BJ (cell line): Measurements from ENCODE around the gene TMEM119. TPM values are rescaled to one million over a fixed set of nuclear protein-coding genes. Genes with fewer than 3 reads are reported as not detected.

Experiments
- CTCF ChIA-PET: fragments of 350-600 bp; formaldehyde crosslinking; extraction: SDS; loops from one replicate; lab custom pipeline; 2021; ENCODE audit warnings: antibody characterized with exemption, inconsistent platforms; lab: Yijun Ruan, JAX
- POLR2A ChIA-PET: fragments of 300-600 bp; sonication (Branson Sonifier 250); formaldehyde crosslinking; extraction: SDS; loops from one replicate; lab custom pipeline; 2021; ENCODE audit warnings: antibody characterized with exemption; lab: Charles Lee
- DNase-seq: peaks from one replicate; pipeline ENCODE4 v3.0.0-alpha.2; 2011; ENCODE audit warnings: low read depth
- H3K27me3 ChIP-seq: 2 replicates; pipeline ENCODE4 v1.6.0; 2011; ENCODE audit warnings: low read length; ENCODE audit not compliant: control insufficient read depth, insufficient read depth
- H3K36me3 ChIP-seq: 2 replicates; pipeline ENCODE4 v1.5.1; 2011; ENCODE audit warnings: low read length; ENCODE audit not compliant: control insufficient read depth, insufficient read depth
- H3K4me3 ChIP-seq: 2 replicates; pipeline ENCODE4 v1.5.1; 2011; ENCODE audit warnings: low read depth, mild to moderate bottlenecking, control low read depth, low read length
- polyA plus RNA-seq: library from polyadenylated mRNA; depleted of rRNA; stranded (reverse); fragments of >200 nt; gene quantifications from 2 replicates; pipeline ENCODE4 v1.2.3, GENCODE V29; 2011
- TF ChIP-seq, protein P1 (sequence below): IDR thresholded peaks from 2 replicates; pipeline ENCODE4 v1.5.1; 2011; ENCODE audit warnings: low read depth, mild to moderate bottlenecking, control low read depth, inconsistent platforms, low read length, moderate library complexity; ENCODE audit not compliant: insufficient read depth

The TMEM119 gene
- polyA plus RNA-seq, 1 experiment = 80.6 TPM

DNA sequence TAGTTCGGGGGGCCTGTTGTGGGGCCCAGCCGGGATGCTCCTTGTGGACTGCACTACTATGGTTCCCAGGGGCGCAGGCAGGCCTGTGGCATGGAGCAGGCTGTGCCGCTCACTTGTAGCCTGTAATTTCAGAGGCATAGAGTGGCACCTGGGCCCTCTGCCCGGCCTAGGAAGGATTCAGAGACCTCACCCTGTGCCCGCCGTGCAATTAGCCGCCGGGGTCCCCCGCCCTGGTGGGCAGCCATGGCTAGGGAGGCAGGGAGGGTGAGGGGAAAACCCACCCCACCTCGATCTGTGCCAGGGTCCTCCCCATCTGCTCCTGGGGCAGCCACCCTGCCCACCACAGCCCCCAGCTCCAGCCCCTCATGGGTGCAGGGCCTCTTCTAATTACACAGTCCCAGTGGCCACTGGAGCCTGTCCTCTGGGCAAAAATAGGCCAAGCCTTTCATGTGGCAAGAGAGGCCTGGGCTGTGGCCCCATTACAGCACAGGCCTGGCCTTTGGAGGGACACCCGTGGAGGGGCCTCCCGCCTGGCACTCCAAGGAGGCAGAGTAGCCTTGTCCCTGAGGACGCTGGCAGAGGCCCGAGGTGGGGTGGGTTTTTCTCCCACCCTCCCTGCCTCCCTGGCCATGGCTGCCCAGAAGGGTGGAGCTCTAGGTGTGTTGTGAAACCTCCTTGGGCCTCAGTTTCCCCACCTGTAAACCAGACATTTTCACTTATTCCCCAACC is 5.3 kb upstream of the TMEM119 start:
- H3K36me3 ChIP-seq = no peaks in the 10 kb centered on the region
- ChIA-PET POLR2A (no interaction called here), CTCF (interaction anchor here (0.5 kb wide), 1 partner anchor 15 kb away, joined by 3 read pairs; no protein-coding TSS in a partner anchor)
- TF ChIP-seq, protein P1, sequence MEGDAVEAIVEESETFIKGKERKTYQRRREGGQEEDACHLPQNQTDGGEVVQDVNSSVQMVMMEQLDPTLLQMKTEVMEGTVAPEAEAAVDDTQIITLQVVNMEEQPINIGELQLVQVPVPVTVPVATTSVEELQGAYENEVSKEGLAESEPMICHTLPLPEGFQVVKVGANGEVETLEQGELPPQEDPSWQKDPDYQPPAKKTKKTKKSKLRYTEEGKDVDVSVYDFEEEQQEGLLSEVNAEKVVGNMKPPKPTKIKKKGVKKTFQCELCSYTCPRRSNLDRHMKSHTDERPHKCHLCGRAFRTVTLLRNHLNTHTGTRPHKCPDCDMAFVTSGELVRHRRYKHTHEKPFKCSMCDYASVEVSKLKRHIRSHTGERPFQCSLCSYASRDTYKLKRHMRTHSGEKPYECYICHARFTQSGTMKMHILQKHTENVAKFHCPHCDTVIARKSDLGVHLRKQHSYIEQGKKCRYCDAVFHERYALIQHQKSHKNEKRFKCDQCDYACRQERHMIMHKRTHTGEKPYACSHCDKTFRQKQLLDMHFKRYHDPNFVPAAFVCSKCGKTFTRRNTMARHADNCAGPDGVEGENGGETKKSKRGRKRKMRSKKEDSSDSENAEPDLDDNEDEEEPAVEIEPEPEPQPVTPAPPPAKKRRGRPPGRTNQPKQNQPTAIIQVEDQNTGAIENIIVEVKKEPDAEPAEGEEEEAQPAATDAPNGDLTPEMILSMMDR = no peak
- peaks cover 2% of the 10 kb centered on the region; the same call in 1 of the 2 replicates for H3K27me3 ChIP-seq
- DNase-seq = no peak
- no peak overlapping the region for H3K4me3 ChIP-seq

DNA sequence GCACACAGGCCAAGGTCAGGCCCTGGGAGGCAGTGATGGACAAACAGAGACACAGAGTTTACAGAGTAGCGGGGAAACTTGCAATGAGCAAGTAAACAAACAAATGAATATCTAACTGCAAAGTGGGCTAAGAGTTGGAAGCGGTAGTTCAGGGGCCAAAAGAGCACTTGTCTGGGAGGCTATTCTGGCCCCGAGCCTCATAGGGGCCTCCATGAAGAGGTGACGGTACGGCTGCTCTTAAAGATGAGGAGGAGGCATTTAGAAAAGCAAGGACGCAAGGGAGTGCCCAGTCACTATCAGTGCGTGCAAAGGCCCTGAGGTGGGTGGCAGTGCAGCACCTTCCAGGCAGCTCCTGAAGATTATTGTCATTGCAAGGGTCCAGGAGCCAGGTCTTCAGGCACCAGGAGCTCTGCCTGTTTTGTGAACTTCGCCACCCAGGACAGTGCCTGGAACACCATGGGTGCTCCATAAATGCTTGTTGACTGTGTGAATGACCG is 4.4 kb upstream of the TMEM119 start:
- H3K27me3 ChIP-seq = peaks cover 2% of the 10 kb centered on the region; the same call in 1 of the 2 replicates
- POLR2A ChIA-PET = no interaction called here
- TF ChIP-seq, protein P1 = no peak
- H3K4me3 ChIP-seq = no peak overlapping the region
- DNase-seq = no peak
- CTCF ChIA-PET = interaction anchor here (0.6 kb wide), 1 partner anchor 45 kb away, joined by 3 read pairs; no protein-coding TSS in a partner anchor
- H3K36me3 ChIP-seq = no peaks in the 10 kb centered on the region

DNA sequence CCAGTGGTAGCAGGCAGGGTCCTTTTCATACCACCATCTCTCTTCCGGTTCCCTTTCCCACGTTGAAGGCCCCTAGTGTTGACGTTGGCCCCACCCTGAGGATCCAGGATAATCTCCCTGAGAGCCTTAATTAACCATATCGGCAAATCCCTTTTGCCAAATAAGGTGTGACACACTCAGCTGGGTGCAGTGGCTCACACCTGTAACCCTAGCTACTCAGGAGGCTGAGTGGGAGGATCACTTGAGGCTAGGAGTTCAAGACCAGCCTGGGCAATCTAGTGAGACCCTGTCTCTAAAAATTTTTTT is 2.8 kb upstream of the TMEM119 start:
- TF ChIP-seq, protein P1 = no peak
- no peak for DNase-seq
- CTCF ChIA-PET = interaction anchor here (1.0 to 1.2 kb wide), 2 partner anchors 17 to 29 kb away, joined by 3 to 4 read pairs; no protein-coding TSS in a partner anchor
- Histone ChIP-seq H3K27me3 (peaks cover 2% of the 10 kb centered on the region; the same call in 1 of the 2 replicates), H3K36me3 (no peaks in the 10 kb centered on the region), H3K4me3 (no peak overlapping the region)
- POLR2A ChIA-PET = no interaction called here

DNA sequence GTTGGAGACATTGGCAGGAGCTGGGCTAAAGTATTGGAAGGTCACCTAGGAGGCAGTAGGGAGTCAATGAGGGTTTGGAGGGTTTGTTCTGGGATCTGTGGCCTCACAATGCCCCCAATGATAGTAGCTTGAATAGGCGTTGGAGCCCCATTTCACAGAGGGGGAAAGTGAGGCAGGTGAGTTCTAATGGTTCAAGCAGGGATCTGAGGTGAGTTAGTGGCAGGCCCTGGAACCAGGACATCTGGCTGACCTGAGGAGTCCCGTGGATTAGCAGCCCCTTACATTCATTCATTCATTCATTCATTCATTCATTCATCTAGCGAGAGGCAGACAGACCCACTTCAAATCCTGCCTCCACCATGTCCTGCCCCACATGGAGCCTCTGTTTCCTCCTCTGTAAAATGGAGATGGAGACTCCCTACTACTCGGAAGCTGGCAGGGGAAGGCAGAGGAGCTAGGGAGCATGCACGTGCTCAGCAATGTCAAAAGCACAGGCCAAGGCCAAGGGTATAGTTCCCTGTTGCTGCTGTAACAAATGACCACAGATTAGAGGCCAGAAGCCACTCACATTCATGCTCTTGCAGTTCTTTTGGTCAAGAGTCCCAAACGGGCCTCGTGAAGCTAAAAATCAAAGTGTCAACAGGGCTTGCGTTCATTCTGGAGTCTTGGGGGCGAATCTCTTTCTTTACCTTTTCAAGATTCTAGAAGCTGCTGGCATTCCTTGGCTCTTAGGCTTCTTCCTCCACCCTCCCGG is 2.2 kb upstream of the TMEM119 start:
- ChIA-PET POLR2A (no interaction called here), CTCF (interaction anchor here (1.0 to 1.2 kb wide), 2 partner anchors 18 to 29 kb away, joined by 3 to 4 read pairs; no protein-coding TSS in a partner anchor)
- DNase-seq = no peak
- H3K4me3 ChIP-seq = no peak overlapping the region
- peaks cover 2% of the 10 kb centered on the region; the same call in 1 of the 2 replicates for H3K27me3 ChIP-seq
- TF ChIP-seq, protein P1 = no peak
- H3K36me3 ChIP-seq = no peaks in the 10 kb centered on the region

DNA sequence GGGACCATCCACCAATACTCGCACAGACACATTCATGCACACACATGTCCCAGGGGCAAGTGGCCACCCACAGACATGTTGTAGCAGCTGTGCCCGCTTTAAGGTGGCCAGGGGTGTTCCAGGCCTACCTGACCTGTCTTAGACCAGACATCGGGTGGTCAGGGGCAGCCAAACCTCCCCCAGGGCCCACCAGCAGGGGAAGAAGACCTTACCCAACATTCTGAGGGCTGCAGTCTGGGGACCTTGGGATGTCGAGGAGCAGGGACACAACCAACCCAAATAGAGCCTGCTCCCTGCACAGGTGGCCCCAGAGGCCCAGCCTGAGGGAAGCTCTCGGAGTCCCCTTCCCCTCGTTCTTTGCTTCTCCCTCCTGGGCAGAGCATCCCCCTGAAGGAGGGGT is 1.7 kb upstream of the TMEM119 start:
- no peak overlapping the region for H3K4me3 ChIP-seq
- no peak for DNase-seq
- POLR2A ChIA-PET = no interaction called here
- H3K27me3 ChIP-seq = peaks cover 2% of the 10 kb centered on the region; the same call in 1 of the 2 replicates
- no peaks in the 10 kb centered on the region for H3K36me3 ChIP-seq
- CTCF ChIA-PET = no interaction called here
- TF ChIP-seq, protein P1 = no peak
